HepG2 (cell line): ENCODE measurements around the gene UNC5B. TPM values are rescaled to one million over a fixed set of nuclear protein-coding genes. Genes with fewer than 3 reads are reported as not detected.

Source experiments
- ATAC-seq: fragments of 200-7000 bp; cut with Tn5 transposase; 3 replicates; pipeline ENCODE4 v1.9.1; 2020; ENCODE audit warnings: mild to moderate bottlenecking, moderate library complexity
- BruUV-seq: library from RNA; stranded (reverse); fragments of 400-500 nt; replicated peaks from 2 replicates; lab custom pipeline; 2021; lab: Mats Ljungman, UMichigan
- CTCF ChIA-PET: fragments of 300-600 bp; formaldehyde crosslinking; extraction: SDS; loops from one replicate; lab custom pipeline; 2021; ENCODE audit warnings: low total read pairs, inconsistent platforms, low intra/inter-chr PET ratio; lab: Yijun Ruan, JAX
- POLR2A ChIA-PET: fragments of 350-600 bp; sonication (Branson Sonifier 250); formaldehyde crosslinking; loops from one replicate; lab custom pipeline; 2020; ENCODE audit warnings: antibody characterized with exemption, inconsistent platforms; lab: Yijun Ruan, JAX
- DNase-seq: peaks from one replicate; pipeline ENCODE4 v3.0.0-alpha.2; 2015; ENCODE audit warnings: low spot score
- FAIRE-seq: peaks from 3 replicates; lab custom pipeline; 2011; peaks lifted over from hg19 to GRCh38; lab: Jason Lieb, UNC
- H2AFZ ChIP-seq: one replicate; pipeline ENCODE4 v1.6.1; 2011; ENCODE audit warnings: low read length, inconsistent platforms
- H3K27ac ChIP-seq: fragments of 300-600 bp; 3 replicates; pipeline ENCODE4 v1.8.0; 2011; ENCODE audit warnings: mixed run types, mild to moderate bottlenecking, mixed read lengths, low read length, inconsistent platforms; ENCODE audit not compliant: insufficient read depth; ENCODE audit errors: extremely low read length
- H3K27me3 ChIP-seq, 2 experiments: fragments of 200-600 bp in 1 of 2; 2 replicates in 1 of 2; 3 replicates in 1 of 2; pipeline versions ENCODE4 v1.6.0 to v1.8.0; 2011; ENCODE audit warnings: low read length in 2 of 2, mild to moderate bottlenecking in 2 of 2, moderate library complexity in 2 of 2, inconsistent platforms in 1 of 2; ENCODE audit not compliant: insufficient read depth in 2 of 2, control insufficient read depth in 1 of 2
- H3K36me3 ChIP-seq, 2 experiments: fragments of 200-600 bp in 1 of 2; replicated peaks in 1 of 2; 2 replicates in 1 of 2; 3 replicates in 1 of 2; pipeline versions ENCODE4 v1.5.1 to v1.8.0; 2011; ENCODE audit warnings: low read length in 2 of 2, inconsistent platforms in 1 of 2; ENCODE audit not compliant: insufficient read depth in 2 of 2, control insufficient read depth in 1 of 2
- H3K4me1 ChIP-seq: 2 replicates; pipeline ENCODE4 v1.5.1; 2012; ENCODE audit warnings: low read length, inconsistent platforms; ENCODE audit not compliant: insufficient read depth
- H3K4me2 ChIP-seq: 2 replicates; pipeline ENCODE4 v1.6.0; 2011; ENCODE audit warnings: low read depth, low read length, inconsistent platforms
- H3K4me3 ChIP-seq, 3 experiments: fragments of 200-600 bp in 1 of 3; sonication (generic), shearing (Covaris generic) in 1 of 3; replicated peaks in 1 of 3; 2 replicates each; pipeline ENCODE4 v1.5.1; 2011 to 2016; ENCODE audit warnings: low read length in 3 of 3, inconsistent platforms in 2 of 3, low read depth in 2 of 3, mild to moderate bottlenecking in 2 of 3, control low read depth in 1 of 3, mixed read lengths in 1 of 3; ENCODE audit not compliant: insufficient read depth in 1 of 3
- H3K79me2 ChIP-seq: one replicate; pipeline ENCODE4 v1.6.1; 2011; ENCODE audit warnings: low read length, inconsistent platforms; ENCODE audit not compliant: insufficient read depth
- H3K9ac ChIP-seq: 2 replicates; pipeline ENCODE4 v1.6.0; 2011; ENCODE audit warnings: mild to moderate bottlenecking, low read depth, low read length, inconsistent platforms; ENCODE audit not compliant: insufficient read depth
- H3K9me3 ChIP-seq: 2 replicates; pipeline ENCODE4 v1.5.1; 2012; ENCODE audit warnings: mild to moderate bottlenecking, low read length
- H4K20me1 ChIP-seq: 2 replicates; pipeline ENCODE4 v1.6.0; 2011; ENCODE audit warnings: inconsistent platforms, mild to moderate bottlenecking, low read length, moderate library complexity; ENCODE audit not compliant: insufficient read depth
- IKZF5 ChIP-seq: IDR thresholded peaks from 2 replicates; pipeline ENCODE4 v1.6.1; 2018; ENCODE audit warnings: missing genetic modification reagents, mild to moderate bottlenecking, missing compliant biosample characterization
- NAIF1 ChIP-seq: sonication (generic); formaldehyde crosslinking; IDR thresholded peaks from 2 replicates; pipeline ENCODE4 v1.5.0; 2020; ENCODE audit warnings: mild to moderate bottlenecking, missing genetic modification reagents, borderline replicate concordance
- NFAT5 ChIP-seq: sonication (generic); formaldehyde crosslinking; IDR thresholded peaks from 2 replicates; pipeline ENCODE4 v1.4.0; 2020; ENCODE audit warnings: missing genetic modification reagents
- STAT5B ChIP-seq: sonication (generic); formaldehyde crosslinking; IDR thresholded peaks from 2 replicates; pipeline ENCODE4 v1.4.0; 2020; ENCODE audit warnings: missing genetic modification reagents
- TBP ChIP-seq: sonication (generic); formaldehyde crosslinking; IDR thresholded peaks from 2 replicates; pipeline ENCODE4 v1.5.0; 2020; ENCODE audit warnings: missing genetic modification reagents
- TEAD2 ChIP-seq: sonication (generic); formaldehyde crosslinking; IDR thresholded peaks from 2 replicates; pipeline ENCODE4 v1.9.0; 2021; ENCODE audit warnings: missing genetic modification reagents
- TGIF2 ChIP-seq: IDR thresholded peaks from 2 replicates; pipeline ENCODE4 v1.6.1; 2016; ENCODE audit warnings: control low read depth, missing compliant biosample characterization
- ZNF768 ChIP-seq: sonication (generic); formaldehyde crosslinking; IDR thresholded peaks from 2 replicates; pipeline ENCODE4 v1.4.0; 2020; ENCODE audit warnings: missing genetic modification reagents
- WGBS: methylation state at CpG from one replicate; pipeline ENCODE4 v1.1.6; 2017; ENCODE audit warnings: low lambda C conversion rate; 5-methylcytosine and 5-hydroxymethylcytosine counted together
- in situ Hi-C: cut with HindIII; loops from 2 replicates; pipeline ENCODE4 v1.10.0; 2017; ENCODE audit warnings: low pct_unique_long_range_greater_than_20kb; ENCODE audit not compliant: extremely low pct_ligation_motif_present
- intact Hi-C: fragments of 100-400 bp; cut with micrococcal nuclease; formaldehyde crosslinking; loops from one replicate; pipeline ENCODE4 v1.10.0; 2022; ENCODE audit not compliant: unreplicated experiment
- polyA plus RNA-seq, 8 experiments: library from polyadenylated mRNA; depleted of rRNA in 3 of 8; stranded (reverse) in 7 of 8; unstranded in 1 of 8; fragments of >200 nt; fragmentation: Illumina TruSeq in 4 of 8; extraction: Trizol in 4 of 8; gene quantifications; 2 replicates each; pipeline versions ENCODE4 v1.2.1 to v1.2.3, GENCODE V29; 2011 to 2016; ENCODE audit warnings: low read depth in 4 of 8, missing spikeins in 1 of 8, mixed read lengths in 1 of 8; ENCODE audit not compliant: insufficient read depth in 1 of 8
- total RNA-seq, 5 experiments: library from RNA; depleted of rRNA; stranded (reverse); fragments of >200 nt; fragmentation: Illumina TruSeq; extraction: Trizol; gene quantifications; 2 replicates each; pipeline ENCODE4 v1.2.3, GENCODE V29; 2016; ENCODE audit warnings: low read depth in 1 of 5

UNC5B gene
- total and polyA plus RNA-seq, 2 of the 13 experiments (the other 11 are each of a cell fraction or from before 2014, with no cell fraction given), result 0.07 TPM

GRCh38 chr10:71243756-71244395 lies 31.5 kb downstream of the UNC5B start:
- peaks cover 9 to 39% of the 10 kb centered on the region in 2 experiments; a peak in 3 of 5 replicates for H3K27me3 ChIP-seq
- ATAC-seq, result no peak
- no peak for DNase-seq
- TF ChIP-seq ZNF768 (CRISPR knock-in tag) (peak; percentile 45; the same call in 1 of the 2 replicates), STAT5B (CRISPR knock-in tag) (no peak), TEAD2 (no peak)
- no peak overlapping the region for H3K4me3 ChIP-seq
- no peak overlapping the region for H3K27ac ChIP-seq
- H3K9ac ChIP-seq, result no peak overlapping the region
- BruUV-seq, result no TSS peak
- FAIRE-seq, result no peak
- H3K4me2 ChIP-seq, result no peak overlapping the region
- intact Hi-C loops, result no loop called here
- H3K36me3 ChIP-seq, result no peaks in the 10 kb centered on the region
- in situ Hi-C loops, result no loop called here
- H2AFZ ChIP-seq, result no peak overlapping the region
- H3K4me1 ChIP-seq, result no peaks in the 10 kb centered on the region
- WGBS, result 0% methylated on average over 3 of the region's 6 CpGs
- no peaks in the 10 kb centered on the region for H3K79me2 ChIP-seq
- no peaks in the 10 kb centered on the region for H3K9me3 ChIP-seq
- POLR2A ChIA-PET, result no interaction called here
- CTCF ChIA-PET, result no interaction called here
- H4K20me1 ChIP-seq, result peaks cover 3% of the 10 kb centered on the region; the same call in 1 of the 2 replicates

- Histone ChIP-seq H2AFZ (no peak overlapping the region), H3K9ac (no peak overlapping the region), H3K4me3 (no peak overlapping the region), H3K4me1 (no peaks in the 10 kb centered on the region), H3K27ac (no peak overlapping the region), H4K20me1 (peaks cover 3% of the 10 kb centered on the region; the same call in 1 of the 2 replicates), H3K4me2 (no peak overlapping the region), H3K79me2 (no peaks in the 10 kb centered on the region), H3K27me3 (peaks cover 9 to 33% of the 10 kb centered on the region in 2 experiments; a peak in 3 of 5 replicates), H3K36me3 (no peaks in the 10 kb centered on the region), H3K9me3 (no peaks in the 10 kb centered on the region)
- POLR2A ChIA-PET, result no interaction called here
- no TSS peak for BruUV-seq
- intact Hi-C loops (no loop called here), in situ Hi-C loops (no loop called here)
- 30% methylated on average over 21 of the region's 29 CpGs for WGBS
- ATAC-seq (no peak), DNase-seq (no peak), FAIRE-seq (no peak)
- CTCF ChIA-PET, result no interaction called here
- TF ChIP-seq NAIF1 (no peak), NFAT5 (CRISPR knock-in tag) (no peak), IKZF5 (no peak), TBP (no peak), TGIF2 (CRISPR knock-in tag) (no peak)
These were observed 32.4 kb downstream of the UNC5B start for GRCh38 chr10:71244431-71245419.
